NB4 (cell line): ENCODE data around the gene NGB.

ENCODE experiments used
- POLR2A ChIP-seq: IDR thresholded peaks from 2 replicates; pipeline ENCODE4 v1.6.1; 2011; ENCODE audit warnings: mild to moderate bottlenecking; ENCODE audit not compliant: insufficient read length; ENCODE audit errors: extremely low read depth
- TF ChIP-seq, protein P1 (sequence below): IDR thresholded peaks from one replicate; pipeline ENCODE4 v1.5.1; 2012; ENCODE audit warnings: low read depth, low read length
- TF ChIP-seq, protein P2 (sequence below): IDR thresholded peaks from 2 replicates; pipeline ENCODE4 v1.6.1; 2011; ENCODE audit warnings: low read depth, low read length

DNA sequence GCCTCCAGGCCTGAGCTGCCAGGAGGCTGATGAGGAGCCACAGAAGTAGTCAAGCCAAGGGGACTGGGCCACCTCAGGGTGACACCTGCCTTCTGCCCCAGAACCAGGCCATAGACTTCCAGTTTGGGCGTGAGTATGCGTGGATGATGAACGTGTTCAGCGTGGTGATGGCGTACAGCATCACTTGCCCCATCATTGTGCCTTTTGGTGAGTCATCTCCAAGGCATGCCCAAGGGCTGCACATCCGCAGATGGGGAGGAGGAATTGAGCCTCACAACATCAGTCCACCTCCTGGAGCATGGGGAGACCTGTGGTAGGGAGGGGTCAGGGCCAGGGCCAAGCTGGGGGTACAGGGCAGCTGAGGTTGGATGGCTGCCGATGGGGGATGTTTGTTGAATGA is 22.3 kb downstream of the NGB start:
- TF ChIP-seq, protein P1, sequence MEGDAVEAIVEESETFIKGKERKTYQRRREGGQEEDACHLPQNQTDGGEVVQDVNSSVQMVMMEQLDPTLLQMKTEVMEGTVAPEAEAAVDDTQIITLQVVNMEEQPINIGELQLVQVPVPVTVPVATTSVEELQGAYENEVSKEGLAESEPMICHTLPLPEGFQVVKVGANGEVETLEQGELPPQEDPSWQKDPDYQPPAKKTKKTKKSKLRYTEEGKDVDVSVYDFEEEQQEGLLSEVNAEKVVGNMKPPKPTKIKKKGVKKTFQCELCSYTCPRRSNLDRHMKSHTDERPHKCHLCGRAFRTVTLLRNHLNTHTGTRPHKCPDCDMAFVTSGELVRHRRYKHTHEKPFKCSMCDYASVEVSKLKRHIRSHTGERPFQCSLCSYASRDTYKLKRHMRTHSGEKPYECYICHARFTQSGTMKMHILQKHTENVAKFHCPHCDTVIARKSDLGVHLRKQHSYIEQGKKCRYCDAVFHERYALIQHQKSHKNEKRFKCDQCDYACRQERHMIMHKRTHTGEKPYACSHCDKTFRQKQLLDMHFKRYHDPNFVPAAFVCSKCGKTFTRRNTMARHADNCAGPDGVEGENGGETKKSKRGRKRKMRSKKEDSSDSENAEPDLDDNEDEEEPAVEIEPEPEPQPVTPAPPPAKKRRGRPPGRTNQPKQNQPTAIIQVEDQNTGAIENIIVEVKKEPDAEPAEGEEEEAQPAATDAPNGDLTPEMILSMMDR, result no peak
- no peak for TF ChIP-seq POLR2A
- TF ChIP-seq, protein P2, sequence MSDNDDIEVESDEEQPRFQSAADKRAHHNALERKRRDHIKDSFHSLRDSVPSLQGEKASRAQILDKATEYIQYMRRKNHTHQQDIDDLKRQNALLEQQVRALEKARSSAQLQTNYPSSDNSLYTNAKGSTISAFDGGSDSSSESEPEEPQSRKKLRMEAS, result no peak
